Fibroblast of skin of abdomen (primary cell): ENCODE data around the gene RIMKLA.
A peak's percentile ranks its signal among the peaks of the same experiment; 100 is the strongest.

Experiments
- DNase-seq: peaks from one replicate; pipeline ENCODE4 v3.0.0-alpha.2; 2013

Gene RIMKLA

GRCh38 chr1:42430286-42431135 lies 49.9 kb downstream of the RIMKLA start:
- peak; percentile 53 for DNase-seq

- no peak for DNase-seq
Measured at GRCh38 chr1:42431514-42431913, 50.9 kb downstream of the RIMKLA start.

- no peak for DNase-seq
Measured at GRCh38 chr1:42432714-42433113, 52.1 kb downstream of the RIMKLA start.

GRCh38 chr1:42433369-42433768 lies 52.8 kb downstream of the RIMKLA start:
- DNase-seq = no peak

GRCh38 chr1:42434340-42434739 lies 53.7 kb downstream of the RIMKLA start:
- no peak for DNase-seq

GRCh38 chr1:42439940-42440339 lies 59.3 kb downstream of the RIMKLA start:
- peak; percentile 82 for DNase-seq

GRCh38 chr1:42442662-42443061 lies 62.1 kb downstream of the RIMKLA start:
- no peak for DNase-seq

GRCh38 chr1:42449256-42449655 lies 68.7 kb downstream of the RIMKLA start:
- DNase-seq = no peak

- no peak for DNase-seq
Measured at GRCh38 chr1:42450061-42450460, 69.5 kb downstream of the RIMKLA start.

- DNase-seq = no peak
Measured at GRCh38 chr1:42453386-42453785, 72.8 kb downstream of the RIMKLA start.

GRCh38 chr1:42454403-42454802 lies 73.8 kb downstream of the RIMKLA start:
- DNase-seq = no peak

GRCh38 chr1:42456010-42456753 lies 75.6 kb downstream of the RIMKLA start, which contains the start of the genes PPCS and ZMYND12:
TSS of gene PPCS (plus strand) at chr1:42456543. CDS start at chr1:42456566, 23 bp downstream.
TSS of gene ZMYND12 (minus strand) at chr1:42456022. CDS start at chr1:42455997, 25 bp downstream.
- DNase-seq = peak; percentile 84

- peak; percentile 52 for DNase-seq
Measured at GRCh38 chr1:42456754-42457089, 76.1 kb downstream of the RIMKLA start.

GRCh38 chr1:42461196-42461595 lies 80.6 kb downstream of the RIMKLA start:
- DNase-seq = no peak

- DNase-seq = peak; percentile 98
Measured at GRCh38 chr1:42462828-42463763, 82.5 kb downstream of the RIMKLA start, which contains the start of gene CCDC30. TSS of gene CCDC30 (plus strand) at chr1:42463286. CDS start at chr1:42480552, 17,266 bp downstream.

GRCh38 chr1:42463921-42464320 lies 83.3 kb downstream of the RIMKLA start:
- DNase-seq = no peak

GRCh38 chr1:42466030-42466429 lies 85.4 kb downstream of the RIMKLA start:
- no peak for DNase-seq

- no peak for DNase-seq
Measured at GRCh38 chr1:42469727-42470126, 89.1 kb downstream of the RIMKLA start.
